Measurements from ENCODE around the gene IL20.

Gene IL20

DNA sequence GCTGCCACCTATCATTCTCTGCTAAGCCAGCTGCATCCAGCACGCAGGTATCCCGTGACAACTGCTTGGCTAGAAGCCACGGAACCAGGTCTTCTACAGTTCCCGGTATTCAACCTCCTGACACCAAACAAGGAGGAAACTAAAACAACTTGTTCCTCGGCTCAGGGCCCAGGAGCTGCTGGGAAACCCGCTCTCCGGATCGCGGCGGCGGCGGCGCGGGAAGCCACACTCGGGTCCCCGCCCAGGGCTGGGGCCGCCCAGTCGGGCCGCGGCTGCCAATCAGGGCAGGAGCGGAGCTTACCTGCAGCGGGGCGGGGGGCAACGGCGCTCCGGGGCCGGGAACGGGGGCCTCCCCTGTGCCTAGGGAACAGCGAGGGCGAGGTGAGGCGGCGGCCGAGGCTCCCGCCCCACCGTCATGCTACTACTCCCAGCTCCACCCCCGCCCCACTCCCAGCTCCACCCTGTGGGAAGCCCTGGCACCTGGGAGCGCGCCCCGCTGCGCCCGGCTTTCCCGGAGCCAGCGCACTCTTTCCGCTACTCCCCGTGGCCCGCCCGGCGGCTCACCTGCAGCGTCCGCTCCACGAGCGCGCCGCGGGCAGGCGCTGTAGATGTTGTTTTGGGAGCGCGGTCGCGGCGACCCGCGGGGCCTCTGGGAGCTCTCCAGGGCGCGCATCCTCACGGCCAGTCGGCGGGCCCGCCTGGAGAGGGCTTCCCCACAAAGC is 43.9 kb downstream of the IL20 start:
- H3K4me1 Mint-ChIP-seq, result peaks cover 78 to 94% of the 10 kb centered on the region in 2 donors
- no peak for DNase-seq
- H3K9me3 Mint-ChIP-seq, result no peaks in the 10 kb centered on the region
- ATAC-seq (replicated peaks), result peak; percentile 5 to 22
- peak overlapping the region; percentile 64 to 76 for H3K4me3 Mint-ChIP-seq
- H3K27ac Mint-ChIP-seq, result peak overlapping the region; percentile 86
- peaks cover 56 to 79% of the 10 kb centered on the region in 2 donors for H3K36me3 Mint-ChIP-seq
- H3K27me3 Mint-ChIP-seq, result no peaks in the 10 kb centered on the region

DNA sequence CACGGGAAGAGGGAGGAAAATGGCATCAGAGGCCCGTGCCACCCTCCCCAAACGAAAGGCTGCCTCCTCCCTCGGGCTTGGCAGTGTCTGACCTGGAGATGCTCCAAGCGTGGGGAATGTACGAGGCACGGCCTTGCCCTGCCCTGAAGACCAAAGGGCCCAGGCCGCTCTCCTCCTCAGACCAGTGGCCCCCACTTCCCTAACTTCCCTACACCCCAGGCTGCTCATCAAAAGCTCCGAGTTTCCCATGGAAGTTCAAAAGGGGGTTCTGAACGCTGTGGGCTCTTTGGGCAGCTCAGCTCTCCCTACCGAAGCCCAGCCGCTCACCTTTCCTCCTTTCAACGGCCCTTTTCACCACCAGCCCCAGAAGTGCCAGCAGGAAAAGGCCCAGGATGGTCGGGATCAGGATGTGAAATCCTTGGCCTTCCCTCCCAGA is 44.5 kb downstream of the IL20 start:
- no peaks in the 10 kb centered on the region for H3K9me3 Mint-ChIP-seq

DNA sequence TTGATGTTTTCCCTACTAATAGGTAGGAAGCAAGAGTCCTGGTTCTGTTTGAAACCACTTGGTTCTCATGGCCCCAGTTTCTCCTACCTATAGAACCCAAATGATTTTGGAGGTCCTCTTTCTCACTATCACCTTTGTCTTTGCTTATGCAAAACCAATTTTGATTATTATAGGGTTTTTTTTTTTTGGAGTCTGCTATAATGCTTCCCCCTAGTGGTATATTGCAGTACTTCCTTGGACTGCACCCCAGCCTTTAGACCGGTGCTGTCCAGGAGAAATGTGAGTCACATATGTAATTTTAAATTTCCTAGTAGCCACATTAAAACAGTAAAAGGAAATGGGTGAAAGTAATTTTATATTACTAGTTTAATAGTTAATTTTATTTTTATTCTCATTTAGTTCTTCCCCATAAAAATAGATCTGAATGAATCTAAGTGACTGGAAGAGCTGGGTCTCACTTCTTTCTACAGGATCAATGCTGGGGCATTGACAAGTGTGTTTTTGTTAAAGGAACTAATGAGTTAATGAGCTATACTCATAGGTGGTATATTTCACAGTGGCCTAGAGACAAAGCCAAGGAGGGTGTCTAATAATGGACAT is 45.7 kb downstream of the IL20 start:
- Mint-ChIP-seq H3K4me1 (peaks cover 79 to 94% of the 10 kb centered on the region in 2 donors), H3K27me3 (no peaks in the 10 kb centered on the region), H3K27ac (no peak overlapping the region), H3K9me3 (no peaks in the 10 kb centered on the region), H3K36me3 (peaks cover 60 to 79% of the 10 kb centered on the region in 2 donors), H3K4me3 (peak overlapping the region; percentile 14 to 16)
- DNase-seq (no peak), ATAC-seq (replicated peaks) (peak; percentile 44 to 45)

More for the DNA sequence above, 44.5 kb downstream of the IL20 start:
- ATAC-seq (replicated peaks) (no peak), DNase-seq (no peak)
- Mint-ChIP-seq H3K27me3 (no peaks in the 10 kb centered on the region), H3K4me1 (peaks cover 78 to 94% of the 10 kb centered on the region in 2 donors), H3K27ac (peak overlapping the region; percentile 52), H3K36me3 (peaks cover 56 to 79% of the 10 kb centered on the region in 2 donors), H3K4me3 (peak overlapping the region; percentile 64 to 76)

DNA sequence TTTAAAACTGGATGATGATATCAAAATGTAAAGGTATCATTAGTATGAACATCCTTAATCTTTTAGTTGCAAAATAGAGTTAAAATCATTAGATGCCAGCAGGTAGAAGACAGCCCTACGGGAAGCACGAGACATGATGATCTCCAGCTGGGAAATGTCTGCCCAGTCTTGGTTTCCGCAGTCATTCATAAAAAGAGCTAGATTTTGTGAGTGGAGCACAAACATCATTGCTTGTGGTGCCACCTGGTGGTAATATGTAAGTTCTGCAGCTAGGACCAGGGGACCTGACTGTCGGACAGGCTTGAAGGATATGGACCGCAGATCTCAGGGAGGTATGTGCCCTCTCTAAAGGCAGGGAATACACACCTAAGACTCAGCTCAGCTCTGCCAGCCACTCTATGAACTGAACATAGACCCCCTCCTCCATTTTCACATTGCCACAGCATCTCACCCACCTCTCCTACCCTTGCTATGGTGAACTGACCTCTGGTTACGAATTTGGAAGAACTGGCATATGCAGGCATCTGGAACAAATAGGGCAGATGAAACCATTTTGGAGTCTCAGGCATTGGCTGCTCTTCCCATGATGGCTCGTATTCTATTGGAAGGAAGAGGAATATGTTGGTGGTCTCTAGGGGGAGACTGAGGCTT is 47.1 kb downstream of the IL20 start:
- Mint-ChIP-seq H3K9me3 (no peaks in the 10 kb centered on the region), H3K36me3 (peaks cover 69 to 81% of the 10 kb centered on the region in 2 donors), H3K4me3 (peak overlapping the region; percentile 33 to 49), H3K27ac (peak overlapping the region; percentile 63), H3K27me3 (no peaks in the 10 kb centered on the region), H3K4me1 (peaks cover 83 to 94% of the 10 kb centered on the region in 2 donors)
- ATAC-seq (replicated peaks), result peak; percentile 56 to 58
- peak; percentile 60 for DNase-seq

DNA sequence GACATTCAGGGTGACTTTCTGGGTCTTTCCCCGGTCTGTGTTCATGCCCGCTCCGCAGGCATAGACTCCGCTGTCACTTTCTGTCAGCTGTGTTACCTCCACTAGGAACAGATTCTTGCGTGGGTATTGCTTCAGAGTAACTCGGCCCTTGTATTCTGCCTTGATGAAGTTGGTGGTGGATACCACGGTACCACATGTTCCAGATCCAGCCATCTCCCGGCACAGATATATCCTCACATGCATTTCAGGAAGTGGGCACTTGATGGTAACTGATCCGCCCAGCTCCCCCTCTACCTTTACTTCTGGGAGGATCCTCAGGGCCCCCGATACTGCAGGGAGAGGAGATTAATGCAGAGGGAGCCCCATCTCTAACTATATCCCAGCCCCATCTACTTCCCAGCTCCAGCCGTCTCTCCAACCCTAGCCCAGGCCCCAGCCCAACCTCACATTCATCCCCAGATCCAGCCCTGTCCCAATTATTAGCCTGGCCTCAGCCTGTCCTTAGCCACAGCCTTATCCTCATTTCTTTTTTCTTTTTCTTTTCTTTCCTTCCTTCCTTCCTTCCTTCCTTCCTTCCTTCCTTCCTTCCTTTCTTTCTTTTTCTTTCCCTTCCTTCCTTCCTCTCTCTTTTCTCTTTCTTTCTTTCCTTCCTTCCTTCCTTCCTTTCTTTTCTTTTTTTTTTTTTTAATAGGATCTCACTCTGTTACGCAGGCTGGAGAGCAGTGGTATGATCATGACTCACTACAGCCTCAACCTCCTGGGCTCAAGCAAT is 48.5 kb downstream of the IL20 start:
- H3K9me3 Mint-ChIP-seq, result no peaks in the 10 kb centered on the region
- H3K27me3 Mint-ChIP-seq, result no peaks in the 10 kb centered on the region
- peaks cover 67 to 81% of the 10 kb centered on the region in 2 donors for H3K36me3 Mint-ChIP-seq
- peak overlapping the region; percentile 93 for H3K27ac Mint-ChIP-seq
- H3K4me3 Mint-ChIP-seq, result no peak overlapping the region
- H3K4me1 Mint-ChIP-seq, result peaks cover 83 to 94% of the 10 kb centered on the region in 2 donors
- DNase-seq (no peak), ATAC-seq (replicated peaks) (no peak)

DNA sequence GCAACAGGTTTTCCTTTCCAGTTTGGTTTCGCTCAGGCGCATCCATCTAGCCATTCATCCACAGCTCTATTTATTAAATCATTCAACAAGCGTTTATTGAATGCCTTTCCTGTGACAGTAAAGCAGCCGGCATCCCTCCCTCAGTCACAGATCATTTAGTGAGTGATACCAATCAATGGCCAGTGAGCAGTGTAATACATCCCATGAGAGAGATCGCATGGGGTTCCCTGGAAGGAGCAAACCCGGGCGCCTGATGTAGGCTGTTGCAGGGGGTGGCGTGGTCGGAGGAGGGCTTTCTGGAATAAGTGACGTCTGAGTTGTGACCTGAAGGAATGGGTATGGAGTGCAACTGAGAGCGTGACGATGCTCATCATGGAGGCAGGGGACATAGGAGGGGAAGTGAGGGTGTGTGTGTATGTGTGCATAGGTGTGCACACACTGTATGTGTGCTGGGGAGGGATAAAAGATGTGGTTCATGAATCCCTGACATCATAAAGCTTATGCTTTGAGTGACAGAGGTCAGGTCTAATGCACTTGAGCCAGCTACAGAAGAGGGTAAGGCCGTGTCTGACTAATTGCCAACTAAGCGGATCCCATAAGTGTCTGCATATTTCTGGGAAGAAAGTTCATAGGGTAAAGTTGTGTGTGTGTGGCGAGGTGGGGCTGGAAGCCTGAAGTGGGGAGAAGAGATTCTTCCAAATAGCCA is 49.8 kb downstream of the IL20 start:
- ATAC-seq (replicated peaks) (no peak), DNase-seq (no peak)
- peak overlapping the region; percentile 93 for H3K27ac Mint-ChIP-seq
- H3K9me3 Mint-ChIP-seq, result no peaks in the 10 kb centered on the region
- no peak overlapping the region for H3K4me3 Mint-ChIP-seq
- H3K27me3 Mint-ChIP-seq, result no peaks in the 10 kb centered on the region
- H3K4me1 Mint-ChIP-seq, result peaks cover 82 to 88% of the 10 kb centered on the region in 2 donors
- peaks cover 71 to 86% of the 10 kb centered on the region in 2 donors for H3K36me3 Mint-ChIP-seq

DNA sequence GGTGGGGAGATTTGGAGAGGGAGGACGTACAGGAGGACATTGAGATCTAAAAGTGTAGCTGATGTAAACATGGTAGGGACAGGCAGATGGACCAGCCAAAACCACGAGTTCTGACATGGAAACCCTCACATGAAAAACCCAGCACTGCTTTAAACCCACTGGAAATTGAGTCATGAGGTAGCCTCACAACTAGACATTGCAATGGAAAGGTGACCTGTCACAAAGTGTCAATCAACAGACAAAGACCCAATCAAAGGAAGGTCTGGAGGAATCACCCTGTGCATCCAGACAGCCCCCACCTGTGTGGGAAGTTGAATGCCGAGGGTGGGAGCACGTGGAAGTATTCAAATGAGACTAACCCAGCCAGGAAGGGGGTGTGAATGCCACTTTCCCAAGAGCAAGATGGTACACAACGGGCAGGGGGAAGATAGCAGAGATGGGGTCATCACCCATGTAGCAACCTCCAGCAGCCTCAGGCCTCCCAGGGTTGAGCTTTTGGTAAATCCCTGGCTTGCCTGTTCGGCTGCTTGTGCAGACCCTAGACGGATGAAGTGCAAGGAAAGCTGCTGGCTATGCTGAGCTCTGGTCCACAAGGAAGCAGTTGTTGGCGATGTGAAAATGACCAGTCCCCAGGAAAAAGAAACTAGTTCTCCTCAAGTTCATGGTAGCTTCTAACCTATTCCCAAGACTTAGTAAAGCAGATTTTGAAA is 50.7 kb downstream of the IL20 start:
- DNase-seq (no peak), ATAC-seq (replicated peaks) (peak in 1 of 2 donors; percentile 11)
- Mint-ChIP-seq H3K9me3 (no peaks in the 10 kb centered on the region), H3K27ac (peak overlapping the region; percentile 93), H3K4me1 (peaks cover 79 to 84% of the 10 kb centered on the region in 2 donors), H3K36me3 (peaks cover 77 to 88% of the 10 kb centered on the region in 2 donors), H3K27me3 (no peaks in the 10 kb centered on the region), H3K4me3 (no peak overlapping the region)

DNA sequence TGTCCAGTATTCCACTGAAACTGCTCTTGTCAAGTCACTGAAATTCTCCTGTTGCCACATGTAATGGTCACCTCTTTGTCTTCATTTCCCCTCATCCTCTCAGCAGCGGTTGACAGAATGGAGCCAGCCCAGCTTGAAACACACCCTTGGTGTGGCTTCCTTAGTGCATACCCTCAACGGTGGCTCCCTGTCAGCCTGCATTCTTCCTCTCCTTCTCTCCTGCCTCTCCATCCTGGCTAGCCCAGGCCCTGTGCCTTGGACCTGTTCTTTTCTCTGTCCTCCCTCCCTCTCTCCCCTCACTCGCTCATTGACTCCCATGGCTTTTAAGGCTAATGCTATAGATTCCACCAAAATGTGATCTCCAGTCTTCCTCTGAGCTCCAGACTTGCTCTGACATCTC is 52.7 kb downstream of the IL20 start:
- H3K36me3 Mint-ChIP-seq, result peaks cover 64 to 71% of the 10 kb centered on the region in 2 donors
- DNase-seq (no peak), ATAC-seq (replicated peaks) (no peak)
- peak overlapping the region; percentile 85 for H3K27ac Mint-ChIP-seq
- H3K4me3 Mint-ChIP-seq, result no peak overlapping the region
- no peaks in the 10 kb centered on the region for H3K27me3 Mint-ChIP-seq
- no peaks in the 10 kb centered on the region for H3K9me3 Mint-ChIP-seq
- H3K4me1 Mint-ChIP-seq, result peaks cover 65% of the 10 kb centered on the region in 2 donors
